Hepatic stellate cell (primary cell): ENCODE data around the gene MAPK8IP2.
"Not testable (repeated sequence)": the region's sequence is repeated elsewhere in the genome, so short reads cannot be mapped to it uniquely, and the experiment has no call there.

ENCODE experiments used
- DNase-seq: peaks from one replicate; pipeline ENCODE4 v3.0.0; 2011; ENCODE audit warnings: low spot score

The MAPK8IP2 gene

GRCh38 chr22:50612528-50613221 lies 12.1 kb downstream of the MAPK8IP2 start:
- no peak for DNase-seq

DNA sequence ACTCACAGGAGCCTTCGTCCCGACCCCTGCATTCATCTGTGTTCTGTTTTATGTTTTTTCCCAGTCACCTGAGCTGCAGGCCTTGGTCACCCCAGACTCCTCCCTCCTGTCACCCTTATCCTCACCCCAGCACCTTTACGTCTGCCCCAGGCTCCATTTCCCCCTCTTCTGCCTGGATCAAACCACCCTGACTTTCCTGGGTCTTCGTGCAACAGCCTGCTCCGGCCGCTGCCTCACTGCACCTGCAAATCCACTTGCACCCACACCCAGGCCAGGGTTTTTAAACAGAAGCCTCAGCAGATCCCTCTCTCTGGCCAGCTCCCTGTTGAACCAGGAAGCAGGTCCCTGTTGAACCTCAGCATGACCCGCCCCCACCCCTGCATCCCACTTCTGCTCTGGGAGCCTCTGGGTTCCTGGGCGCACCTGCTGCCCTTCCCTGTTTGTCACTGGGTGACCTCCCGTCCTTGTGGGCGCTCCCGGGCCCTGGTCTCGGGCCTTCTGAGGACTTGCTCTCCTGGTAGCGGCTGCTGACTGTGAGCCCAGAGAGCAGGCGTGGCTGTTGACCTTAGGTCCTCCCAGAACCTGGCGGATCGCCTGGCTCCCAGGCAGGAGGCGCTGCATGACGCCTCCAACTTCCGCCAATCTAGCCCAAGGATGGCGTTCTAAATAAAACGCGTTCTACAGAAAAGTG lies 12.8 kb downstream of the MAPK8IP2 start:
- DNase-seq, result no peak

DNA sequence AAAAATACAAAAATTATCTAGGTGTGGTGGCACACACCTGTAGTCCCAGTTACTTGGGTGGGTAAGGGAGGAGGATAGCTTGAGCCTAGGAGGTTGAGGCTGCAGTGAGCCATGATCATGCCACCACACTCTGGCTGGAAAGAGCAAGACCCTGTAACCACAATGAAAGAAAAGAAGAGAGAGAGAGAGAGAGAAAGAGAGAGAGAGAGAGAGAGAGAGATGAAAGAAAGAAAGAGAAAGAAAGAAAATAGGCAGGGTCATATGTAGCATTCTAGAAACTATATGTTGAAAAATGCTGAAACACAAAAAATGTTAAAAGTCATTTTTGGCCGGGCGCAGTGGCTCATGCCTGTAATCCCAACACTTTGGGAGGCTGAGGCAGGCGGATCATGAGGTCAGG lies 13.7 kb downstream of the MAPK8IP2 start:
- not testable (repeated sequence) for DNase-seq

DNA sequence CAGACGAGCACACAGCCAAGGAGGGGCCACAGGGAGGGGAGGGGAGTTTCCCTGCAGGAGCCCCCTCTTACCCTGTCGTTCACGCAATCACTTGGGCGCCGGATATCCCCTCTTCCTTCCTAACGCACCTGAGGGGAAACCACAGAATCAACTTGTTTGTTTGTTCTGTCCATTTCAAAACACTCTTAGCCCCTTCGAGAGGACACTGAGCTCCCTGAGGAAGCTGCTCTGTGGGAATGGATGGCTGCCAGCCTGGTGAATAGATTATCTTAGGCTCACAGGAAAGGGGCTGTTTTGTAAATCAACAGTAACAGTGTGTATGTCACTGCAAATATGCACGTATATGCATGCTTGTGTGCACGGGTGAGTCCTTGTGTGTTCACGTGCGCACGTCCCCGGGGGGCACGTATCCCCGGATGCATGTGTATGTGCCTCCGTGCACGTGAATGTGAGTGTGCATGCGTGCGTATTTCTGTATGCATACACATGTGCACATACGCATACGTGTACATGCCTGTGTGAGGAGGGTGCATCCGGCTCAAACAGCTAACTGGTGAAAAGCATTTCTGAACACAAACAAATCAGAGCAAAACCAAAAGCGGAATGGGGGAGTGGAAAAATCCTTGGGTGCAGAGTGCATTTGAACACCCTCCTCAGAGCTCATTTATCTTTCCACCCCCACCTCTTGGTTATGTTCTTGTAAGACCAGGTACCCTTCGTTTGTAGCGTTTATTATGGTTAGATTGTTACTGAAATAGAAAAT lies 20.2 kb downstream of the MAPK8IP2 start:
- DNase-seq, result peak; percentile 77

DNA sequence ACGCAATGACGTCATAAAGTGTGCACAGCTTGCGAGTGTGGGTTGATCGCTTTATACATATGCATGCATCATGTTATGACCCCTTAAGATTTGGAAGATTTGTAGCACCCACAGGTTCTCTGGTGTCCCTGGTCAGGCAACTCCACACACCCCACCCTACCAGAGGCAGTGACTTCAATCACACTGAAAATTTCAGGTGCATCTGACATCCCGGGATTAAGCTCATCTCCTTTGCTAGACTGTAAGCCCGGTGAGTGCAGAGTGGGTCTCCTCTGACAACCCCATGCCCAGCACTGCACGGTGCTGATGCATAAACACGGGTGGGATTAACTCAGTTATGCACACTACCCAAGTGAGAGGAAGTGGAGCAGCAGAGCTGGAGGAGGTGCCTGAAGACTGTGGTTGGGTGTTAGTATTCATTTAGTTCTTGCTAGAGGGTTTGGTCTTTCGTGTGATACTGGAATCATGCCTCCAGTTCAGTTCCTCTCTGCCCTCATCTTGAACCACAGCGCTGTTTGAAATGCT lies 20.8 kb downstream of the MAPK8IP2 start:
- no peak for DNase-seq

GRCh38 chr22:50621948-50622722 lies 21.5 kb downstream of the MAPK8IP2 start:
- DNase-seq, result no peak

- DNase-seq, result no peak
Measured at GRCh38 chr22:50622723-50623327, 22.2 kb downstream of the MAPK8IP2 start.

DNA sequence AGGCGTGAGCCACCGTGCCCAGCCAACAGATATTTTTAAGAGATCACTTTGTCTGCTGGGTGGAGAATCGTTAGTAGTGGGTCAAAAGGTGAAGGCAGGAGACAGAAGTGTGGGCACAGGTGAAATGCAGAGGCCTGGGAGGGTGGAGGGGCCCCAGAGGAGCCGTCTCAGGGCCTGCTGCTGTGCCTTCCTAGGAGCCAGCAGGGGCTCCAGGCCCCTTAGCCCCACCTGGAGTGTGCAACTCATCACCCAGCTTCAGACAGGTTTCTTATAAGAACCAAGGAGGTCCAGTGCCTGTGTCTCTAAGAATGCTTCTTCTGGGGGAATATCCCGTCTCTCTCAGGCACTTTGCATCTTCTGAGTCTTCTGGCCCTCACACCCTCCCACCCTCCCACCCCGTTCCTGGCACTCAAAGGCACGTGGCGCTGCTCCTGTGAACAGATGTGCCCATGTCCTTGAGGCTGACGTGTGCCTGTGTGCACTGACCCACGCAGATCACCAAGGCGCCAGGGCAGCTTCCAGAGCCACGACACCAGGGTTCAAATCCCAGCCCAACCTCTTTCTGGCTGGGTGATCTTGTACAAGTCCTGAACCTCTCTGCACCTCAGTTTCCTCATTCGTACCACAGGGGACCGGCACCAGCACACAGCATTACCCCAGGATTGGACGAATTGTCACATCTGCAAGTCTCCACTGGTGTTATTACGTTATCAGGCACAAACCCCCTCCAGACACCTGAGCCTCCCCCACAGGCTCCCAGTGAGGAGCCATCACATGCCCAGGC lies 23.9 kb downstream of the MAPK8IP2 start:
- DNase-seq, result no peak

DNA sequence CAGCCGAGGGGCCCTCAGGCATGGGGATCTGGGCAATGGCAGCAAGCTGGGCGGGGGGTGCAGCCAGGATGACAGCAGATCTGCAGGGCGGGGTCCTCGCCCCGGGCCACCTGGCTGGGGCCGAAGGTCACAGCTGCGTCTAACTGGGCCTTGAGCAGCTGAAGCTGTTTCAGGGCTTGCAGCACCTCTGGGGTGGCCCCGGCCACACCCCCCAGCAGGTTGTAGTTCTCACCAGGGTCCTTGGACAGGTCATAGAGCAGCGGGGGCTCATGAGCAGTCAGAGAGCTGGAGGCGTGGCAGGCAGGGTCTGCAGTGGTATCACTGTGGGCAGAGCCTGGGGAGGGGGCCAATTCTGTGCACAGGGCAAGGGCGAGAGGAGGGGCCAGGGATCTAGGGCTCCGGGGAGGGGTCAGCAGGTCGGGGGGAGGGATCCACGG lies 24.6 kb downstream of the MAPK8IP2 start:
- no peak for DNase-seq

- DNase-seq, result no peak
Measured at GRCh38 chr22:50625568-50626313, 25.1 kb downstream of the MAPK8IP2 start.

DNA sequence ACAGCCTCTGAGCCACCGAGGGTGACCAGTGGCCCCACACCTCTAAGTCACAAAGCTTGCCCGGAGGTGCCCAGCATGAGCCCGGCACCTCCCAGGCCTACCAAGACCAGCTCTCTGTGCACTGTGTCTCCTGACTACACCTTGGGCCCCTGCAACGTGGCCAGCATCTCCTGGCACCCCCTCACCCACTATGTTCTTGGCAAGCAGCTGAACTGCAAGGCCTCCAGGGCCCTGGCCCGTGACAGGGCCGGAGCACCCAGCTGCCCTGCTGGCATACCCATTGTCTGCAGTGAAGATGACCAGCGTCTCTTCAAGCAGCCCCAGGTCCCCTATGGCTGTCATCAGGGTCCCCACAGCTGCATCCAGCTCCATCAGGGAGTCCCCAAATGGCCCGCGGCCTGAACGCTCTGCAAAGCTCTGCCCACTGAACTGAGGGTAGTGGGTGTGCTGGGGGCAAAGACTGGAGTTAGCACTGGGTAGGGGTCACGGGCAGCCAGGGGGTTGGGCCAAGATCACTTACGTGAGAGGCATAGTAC lies 25.8 kb downstream of the MAPK8IP2 start:
- DNase-seq, result no peak

GRCh38 chr22:50626850-50627641 lies 26.5 kb downstream of the MAPK8IP2 start:
- DNase-seq, result no peak

DNA sequence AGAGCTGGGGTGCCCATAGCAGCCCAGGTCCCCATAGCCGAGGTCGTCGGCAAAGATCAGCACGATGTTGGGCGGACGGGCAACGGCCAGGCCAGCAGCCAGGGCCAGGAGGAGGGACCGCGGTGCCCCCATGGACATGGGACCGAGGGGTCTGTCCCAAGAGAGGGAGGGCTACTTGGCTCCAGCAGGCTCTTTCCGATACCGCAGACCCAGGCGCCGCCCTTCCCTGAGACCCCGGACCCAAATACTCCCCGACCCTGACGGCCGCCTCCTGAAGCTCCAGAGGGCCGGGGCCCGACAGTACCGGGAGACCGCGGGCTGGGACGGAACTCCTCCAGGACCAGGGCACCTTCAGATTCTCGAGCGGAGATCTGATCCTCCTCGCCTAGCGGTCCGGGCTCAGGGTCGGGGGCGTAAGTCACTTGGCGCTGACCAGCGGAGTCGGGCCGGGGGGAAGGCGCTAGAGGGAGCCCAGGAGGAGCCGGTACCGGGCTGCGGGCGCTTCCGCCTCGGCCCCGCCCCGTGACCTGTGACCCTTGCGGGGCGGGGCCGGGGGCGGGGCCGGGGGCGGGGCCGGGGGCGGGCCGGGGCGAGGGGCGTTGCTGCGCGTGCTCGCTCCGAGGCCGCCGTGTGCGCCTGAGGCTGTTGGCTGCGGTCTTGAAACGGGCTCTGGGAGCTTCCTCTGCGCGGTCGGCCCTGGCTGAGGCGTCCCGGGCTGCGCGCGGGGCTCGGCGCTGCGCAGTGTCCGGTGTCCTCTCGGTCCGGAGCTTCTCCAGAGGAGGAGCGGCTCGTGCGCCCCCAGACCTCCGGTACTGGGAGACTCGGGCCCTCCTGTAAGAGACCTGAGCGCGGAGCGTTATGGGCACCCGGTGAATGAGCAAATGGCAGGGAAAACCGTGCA lies 27.3 kb downstream of the MAPK8IP2 start, which contains the start of gene ARSA:
Gene ARSA (minus strand): TSS at position 511 of the 901 bp plus-strand sequence. CDS start 373 bp downstream, at position 138.
- DNase-seq, result peak; percentile 86

GRCh38 chr22:50628543-50629134 lies 28.0 kb downstream of the MAPK8IP2 start:
- no peak for DNase-seq

- DNase-seq, result no peak
Measured at GRCh38 chr22:50630376-50630775, 29.8 kb downstream of the MAPK8IP2 start.

- no peak for DNase-seq
Measured at GRCh38 chr22:50633086-50633485, 32.5 kb downstream of the MAPK8IP2 start.

DNA sequence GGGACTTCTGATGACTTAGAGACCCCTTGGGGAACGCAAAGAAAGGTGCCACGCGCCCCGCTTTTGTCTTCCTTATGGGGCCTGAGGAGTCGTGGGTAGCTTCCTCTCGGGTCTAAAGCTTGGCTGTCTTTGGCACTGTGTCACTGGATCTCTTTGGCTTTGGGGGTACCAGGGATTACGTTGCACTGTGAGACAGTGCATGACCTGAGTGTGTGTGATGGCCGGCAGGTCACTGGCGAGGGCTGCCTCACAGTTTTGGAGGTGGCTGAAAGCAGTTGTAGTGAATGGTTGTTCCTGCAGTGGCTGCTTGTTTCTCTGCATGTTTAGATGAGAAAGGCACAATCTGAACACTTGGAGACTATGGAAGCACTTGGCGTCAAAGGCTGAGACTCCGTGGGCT lies 33.2 kb downstream of the MAPK8IP2 start:
- DNase-seq, result no peak
